ENCODE results near the gene CETP.

Gene CETP

GRCh38 chr16:56998352-56998751 is 36.6 kb downstream of the CETP start:
- no peak overlapping the region for H3K4me3 ChIP-seq (ENCODE audit: control insufficient read depth, low read depth, low read length)
- DNase-seq (ENCODE audit: low read depth), result no peak
- TF ChIP-seq, protein P1, sequence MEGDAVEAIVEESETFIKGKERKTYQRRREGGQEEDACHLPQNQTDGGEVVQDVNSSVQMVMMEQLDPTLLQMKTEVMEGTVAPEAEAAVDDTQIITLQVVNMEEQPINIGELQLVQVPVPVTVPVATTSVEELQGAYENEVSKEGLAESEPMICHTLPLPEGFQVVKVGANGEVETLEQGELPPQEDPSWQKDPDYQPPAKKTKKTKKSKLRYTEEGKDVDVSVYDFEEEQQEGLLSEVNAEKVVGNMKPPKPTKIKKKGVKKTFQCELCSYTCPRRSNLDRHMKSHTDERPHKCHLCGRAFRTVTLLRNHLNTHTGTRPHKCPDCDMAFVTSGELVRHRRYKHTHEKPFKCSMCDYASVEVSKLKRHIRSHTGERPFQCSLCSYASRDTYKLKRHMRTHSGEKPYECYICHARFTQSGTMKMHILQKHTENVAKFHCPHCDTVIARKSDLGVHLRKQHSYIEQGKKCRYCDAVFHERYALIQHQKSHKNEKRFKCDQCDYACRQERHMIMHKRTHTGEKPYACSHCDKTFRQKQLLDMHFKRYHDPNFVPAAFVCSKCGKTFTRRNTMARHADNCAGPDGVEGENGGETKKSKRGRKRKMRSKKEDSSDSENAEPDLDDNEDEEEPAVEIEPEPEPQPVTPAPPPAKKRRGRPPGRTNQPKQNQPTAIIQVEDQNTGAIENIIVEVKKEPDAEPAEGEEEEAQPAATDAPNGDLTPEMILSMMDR (conservative IDR thresholded peaks at IDR 0.05; ENCODE audit: control insufficient read depth, insufficient read depth, low read depth, low read length), result no peak

DNA sequence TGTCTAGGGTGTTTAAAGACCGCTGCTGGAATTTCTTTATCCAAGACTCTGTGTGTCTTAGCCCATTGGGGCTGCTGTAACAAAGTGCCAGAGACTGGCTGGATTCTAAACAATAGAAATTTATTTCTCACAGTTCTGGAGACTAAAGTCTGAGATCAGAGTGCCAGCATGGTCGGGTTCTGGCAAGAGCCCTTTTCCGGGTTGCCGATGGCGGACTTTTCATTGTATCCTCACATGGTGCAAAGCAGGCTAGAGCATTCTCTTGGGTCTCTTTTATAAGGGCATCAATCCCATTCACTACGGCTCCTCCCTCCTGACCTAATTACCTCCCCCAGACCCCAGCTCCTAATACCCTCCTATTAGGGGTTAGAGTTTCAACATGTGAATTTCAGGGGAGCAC is 37.1 kb downstream of the CETP start:
- H3K4me3 ChIP-seq (ENCODE audit: control insufficient read depth, low read depth, low read length), result no peak overlapping the region
- TF ChIP-seq, protein P1 (conservative IDR thresholded peaks at IDR 0.05; ENCODE audit: control insufficient read depth, insufficient read depth, low read depth, low read length), result no peak
- DNase-seq (ENCODE audit: low read depth), result no peak

GRCh38 chr16:56999409-57000270 is 37.9 kb downstream of the CETP start:
- DNase-seq (ENCODE audit: low read depth), result no peak
- H3K4me3 ChIP-seq (ENCODE audit: control insufficient read depth, low read depth, low read length), result no peak overlapping the region
- TF ChIP-seq, protein P1 (conservative IDR thresholded peaks at IDR 0.05; ENCODE audit: control insufficient read depth, insufficient read depth, low read depth, low read length), result no peak

DNA sequence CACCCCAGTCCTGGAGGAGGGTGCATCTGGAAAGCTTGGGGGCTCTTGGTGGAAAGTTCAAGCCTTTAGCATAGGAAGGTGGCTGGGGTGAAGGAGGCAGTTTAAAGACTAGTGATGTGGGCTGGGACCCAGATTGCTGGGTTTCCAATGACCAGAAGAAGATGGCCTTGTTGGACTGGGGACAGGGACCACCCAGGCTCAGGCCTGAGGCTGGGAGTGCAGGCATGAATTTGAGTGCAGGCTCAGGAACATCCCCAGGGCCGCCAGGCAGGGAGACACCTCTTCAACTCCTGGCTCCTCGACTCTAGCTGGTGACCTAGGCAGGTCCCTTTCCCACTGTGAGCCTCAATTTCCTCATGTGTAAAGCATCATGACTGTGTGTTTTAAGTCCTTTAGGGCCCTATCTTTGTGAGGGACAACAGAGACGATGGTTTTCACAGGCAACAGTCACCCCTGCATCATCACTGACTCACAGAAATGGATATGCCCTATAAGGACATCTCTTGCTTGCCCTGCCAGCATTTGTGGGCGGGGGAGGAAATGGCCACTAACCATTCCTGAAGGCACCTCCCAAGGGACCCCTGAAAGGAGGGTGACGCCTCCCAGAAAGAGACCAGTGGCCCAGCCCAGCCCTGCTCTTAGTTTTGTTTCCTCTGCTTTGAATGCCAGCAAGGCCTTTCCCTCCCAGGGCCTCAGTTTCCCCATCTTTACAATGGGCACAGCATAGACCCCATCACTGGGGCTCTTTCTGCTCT is 38.7 kb downstream of the CETP start:
- DNase-seq (ENCODE audit: low read depth), result peak; percentile 98
- TF ChIP-seq, protein P1 (conservative IDR thresholded peaks at IDR 0.05; ENCODE audit: control insufficient read depth, insufficient read depth, low read depth, low read length), result no peak
- H3K4me3 ChIP-seq (ENCODE audit: control insufficient read depth, low read depth, low read length), result no peak overlapping the region

- no peak overlapping the region for H3K4me3 ChIP-seq (ENCODE audit: control insufficient read depth, low read depth, low read length)
- TF ChIP-seq, protein P1 (conservative IDR thresholded peaks at IDR 0.05; ENCODE audit: control insufficient read depth, insufficient read depth, low read depth, low read length), result no peak
- no peak for DNase-seq (ENCODE audit: low read depth)
These were observed 39.4 kb downstream of the CETP start for GRCh38 chr16:57001026-57001679.

Data from fibroblast of mammary gland (primary cell).